ENCODE measurements around the gene LDLRAP1.
A peak's percentile ranks its signal among the peaks of the same experiment; 100 is the strongest.

LDLRAP1 gene

GRCh38 chr1:25549273-25550154 is 6.1 kb downstream of the LDLRAP1 start:
- peak; percentile 97 for DNase-seq (ENCODE audit: insufficient read length)
- no peak for TF ChIP-seq TAF1 (IDR thresholded peaks at IDR 0.05; ENCODE audit: borderline replicate concordance, low read depth, low read length)
- no peak for TF ChIP-seq POLR2AphosphoS5 (IDR thresholded peaks at IDR 0.05; ENCODE audit: low read depth, low read length)
- TF ChIP-seq POLR2A (IDR thresholded peaks at IDR 0.05; ENCODE audit: low read depth, low read length): peak; percentile 59; the same call in 1 of the 2 replicates

GRCh38 chr1:25550155-25550506 is 6.7 kb downstream of the LDLRAP1 start:
- DNase-seq (ENCODE audit: insufficient read length) (no peak), FAIRE-seq (no peak)
- TF ChIP-seq POLR2AphosphoS5 (IDR thresholded peaks at IDR 0.05; ENCODE audit: low read depth, low read length) (no peak), TAF1 (IDR thresholded peaks at IDR 0.05; ENCODE audit: borderline replicate concordance, low read depth, low read length) (no peak)

More at GRCh38 chr1:25549273-25550154, 6.1 kb downstream of the LDLRAP1 start:
- peak; percentile 96 for FAIRE-seq

GRCh38 chr1:25550683-25551310 is 7.4 kb downstream of the LDLRAP1 start:
- TF ChIP-seq TAF1 (IDR thresholded peaks at IDR 0.05; ENCODE audit: borderline replicate concordance, low read depth, low read length) (no peak), POLR2AphosphoS5 (IDR thresholded peaks at IDR 0.05; ENCODE audit: low read depth, low read length) (no peak), POLR2A (IDR thresholded peaks at IDR 0.05; ENCODE audit: low read depth, low read length) (no peak)
- FAIRE-seq (no peak), DNase-seq (ENCODE audit: insufficient read length) (no peak)

- DNase-seq (ENCODE audit: insufficient read length): no peak
- FAIRE-seq: no peak
- no peak for TF ChIP-seq POLR2AphosphoS5 (IDR thresholded peaks at IDR 0.05; ENCODE audit: low read depth, low read length)
- TF ChIP-seq TAF1 (IDR thresholded peaks at IDR 0.05; ENCODE audit: borderline replicate concordance, low read depth, low read length): no peak
- no peak for TF ChIP-seq POLR2A (IDR thresholded peaks at IDR 0.05; ENCODE audit: low read depth, low read length)
Observed at GRCh38 chr1:25553749-25554429, 10.5 kb downstream of the LDLRAP1 start.

GRCh38 chr1:25554430-25554780 is 11.0 kb downstream of the LDLRAP1 start:
- DNase-seq (ENCODE audit: insufficient read length) (no peak), FAIRE-seq (no peak)
- no peak for TF ChIP-seq POLR2AphosphoS5 (IDR thresholded peaks at IDR 0.05; ENCODE audit: low read depth, low read length)
- no peak for TF ChIP-seq TAF1 (IDR thresholded peaks at IDR 0.05; ENCODE audit: borderline replicate concordance, low read depth, low read length)
- no peak for TF ChIP-seq POLR2A (IDR thresholded peaks at IDR 0.05; ENCODE audit: low read depth, low read length)

- no peak for TF ChIP-seq TAF1 (IDR thresholded peaks at IDR 0.05; ENCODE audit: borderline replicate concordance, low read depth, low read length)
- TF ChIP-seq POLR2A (IDR thresholded peaks at IDR 0.05; ENCODE audit: low read depth, low read length): no peak
- TF ChIP-seq POLR2AphosphoS5 (IDR thresholded peaks at IDR 0.05; ENCODE audit: low read depth, low read length): no peak
- FAIRE-seq (no peak), DNase-seq (ENCODE audit: insufficient read length) (no peak)
Observed at GRCh38 chr1:25554886-25555752, 11.7 kb downstream of the LDLRAP1 start.

- no peak for FAIRE-seq
- TF ChIP-seq TAF1 (IDR thresholded peaks at IDR 0.05; ENCODE audit: borderline replicate concordance, low read depth, low read length) (no peak), POLR2AphosphoS5 (IDR thresholded peaks at IDR 0.05; ENCODE audit: low read depth, low read length) (no peak), POLR2A (IDR thresholded peaks at IDR 0.05; ENCODE audit: low read depth, low read length) (no peak)
Observed at GRCh38 chr1:25555753-25556092, 12.3 kb downstream of the LDLRAP1 start.

GRCh38 chr1:25556132-25556670 is 12.8 kb downstream of the LDLRAP1 start:
- FAIRE-seq (no peak), DNase-seq (ENCODE audit: insufficient read length) (no peak)
- TF ChIP-seq POLR2AphosphoS5 (IDR thresholded peaks at IDR 0.05; ENCODE audit: low read depth, low read length) (no peak), POLR2A (IDR thresholded peaks at IDR 0.05; ENCODE audit: low read depth, low read length) (no peak), TAF1 (IDR thresholded peaks at IDR 0.05; ENCODE audit: borderline replicate concordance, low read depth, low read length) (no peak)

More at GRCh38 chr1:25555753-25556092, 12.3 kb downstream of the LDLRAP1 start:
- DNase-seq (ENCODE audit: insufficient read length): no peak

GRCh38 chr1:25556791-25557476 is 13.5 kb downstream of the LDLRAP1 start:
- FAIRE-seq (no peak), DNase-seq (ENCODE audit: insufficient read length) (no peak)
- TF ChIP-seq TAF1 (IDR thresholded peaks at IDR 0.05; ENCODE audit: borderline replicate concordance, low read depth, low read length) (no peak), POLR2A (IDR thresholded peaks at IDR 0.05; ENCODE audit: low read depth, low read length) (no peak), POLR2AphosphoS5 (IDR thresholded peaks at IDR 0.05; ENCODE audit: low read depth, low read length) (no peak)

GRCh38 chr1:25557543-25557942 is 14.1 kb downstream of the LDLRAP1 start:
- DNase-seq (ENCODE audit: insufficient read length) (no peak), FAIRE-seq (no peak)
- TF ChIP-seq POLR2A (IDR thresholded peaks at IDR 0.05; ENCODE audit: low read depth, low read length) (no peak), TAF1 (IDR thresholded peaks at IDR 0.05; ENCODE audit: borderline replicate concordance, low read depth, low read length) (no peak), POLR2AphosphoS5 (IDR thresholded peaks at IDR 0.05; ENCODE audit: low read depth, low read length) (no peak)

All from GM12892 (cell line).